ENCODE data around the gene C17orf100. TPM values are rescaled to one million over a fixed set of nuclear protein-coding genes. Genes with fewer than 3 reads are reported as not detected.
"Not testable (repeated sequence)": the region's sequence is repeated elsewhere in the genome, so short reads cannot be mapped to it uniquely, and the experiment has no call there.

Gene C17orf100
- total RNA-seq, 2 experiments from 2014 or later: 0.69 to 0.70 TPM

DNA sequence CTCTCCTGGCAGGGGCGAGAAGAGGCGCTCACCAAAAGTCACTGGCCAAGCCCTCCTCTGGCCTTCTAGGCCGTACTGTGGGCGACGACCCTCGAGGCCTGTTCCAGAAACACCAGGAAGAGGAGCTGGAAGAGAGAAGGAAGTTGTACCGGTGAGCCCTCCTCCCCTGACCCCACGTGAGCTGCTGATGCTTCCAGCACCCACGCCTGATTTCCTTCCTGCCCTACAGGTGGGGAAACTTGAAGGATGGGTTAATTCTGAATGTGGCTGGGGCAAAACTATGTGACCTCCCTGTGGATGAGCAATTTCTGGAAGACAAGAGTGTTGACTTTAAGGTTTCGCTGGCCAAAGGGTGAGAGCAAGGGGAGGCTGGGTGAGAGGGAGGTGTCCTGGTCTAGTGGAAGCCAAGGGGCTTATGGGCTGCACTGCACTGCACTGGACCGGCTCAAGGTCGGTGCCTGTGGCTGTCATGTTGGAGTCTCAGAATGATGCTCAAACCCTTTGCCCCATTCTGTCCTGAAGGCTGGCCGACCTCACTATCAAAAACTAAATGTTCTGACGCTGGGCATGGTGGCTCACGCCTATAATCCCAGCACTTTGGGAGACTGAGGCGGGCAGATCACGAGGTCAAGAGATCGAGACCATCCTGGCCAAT lies 6.2 kb downstream of the C17orf100 start:
- Histone ChIP-seq H3K4me1 (ENCODE audit: insufficient read depth, low read length) (peaks cover 34% of the 10 kb centered on the region), H3K27ac (ENCODE audit: low read depth in 1 of 2, low read length in 2 of 2) (peak overlapping the region; percentile 36 to 53), H3K4me3 (ENCODE audit: low read length) (peak overlapping the region; percentile 66), H3K36me3 (ENCODE audit: insufficient read depth, low read length) (peaks cover 4% of the 10 kb centered on the region), H3K9me3 (ENCODE audit: control insufficient read depth in 1 of 2, insufficient read depth in 1 of 2, low read length in 2 of 2) (no peaks in the 10 kb centered on the region), H3K27me3 (ENCODE audit: control insufficient read depth in 1 of 2, insufficient read depth in 2 of 2, low read length in 2 of 2) (peaks cover 0 to 4% of the 10 kb centered on the region in 2 experiments)
- ATAC-seq (ENCODE audit: poor library complexity) (no peak), DNase-seq (no peak)
- TF ChIP-seq, protein P1, sequence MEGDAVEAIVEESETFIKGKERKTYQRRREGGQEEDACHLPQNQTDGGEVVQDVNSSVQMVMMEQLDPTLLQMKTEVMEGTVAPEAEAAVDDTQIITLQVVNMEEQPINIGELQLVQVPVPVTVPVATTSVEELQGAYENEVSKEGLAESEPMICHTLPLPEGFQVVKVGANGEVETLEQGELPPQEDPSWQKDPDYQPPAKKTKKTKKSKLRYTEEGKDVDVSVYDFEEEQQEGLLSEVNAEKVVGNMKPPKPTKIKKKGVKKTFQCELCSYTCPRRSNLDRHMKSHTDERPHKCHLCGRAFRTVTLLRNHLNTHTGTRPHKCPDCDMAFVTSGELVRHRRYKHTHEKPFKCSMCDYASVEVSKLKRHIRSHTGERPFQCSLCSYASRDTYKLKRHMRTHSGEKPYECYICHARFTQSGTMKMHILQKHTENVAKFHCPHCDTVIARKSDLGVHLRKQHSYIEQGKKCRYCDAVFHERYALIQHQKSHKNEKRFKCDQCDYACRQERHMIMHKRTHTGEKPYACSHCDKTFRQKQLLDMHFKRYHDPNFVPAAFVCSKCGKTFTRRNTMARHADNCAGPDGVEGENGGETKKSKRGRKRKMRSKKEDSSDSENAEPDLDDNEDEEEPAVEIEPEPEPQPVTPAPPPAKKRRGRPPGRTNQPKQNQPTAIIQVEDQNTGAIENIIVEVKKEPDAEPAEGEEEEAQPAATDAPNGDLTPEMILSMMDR (IDR thresholded peaks at IDR 0.05): no peak
- Mint-ChIP-seq H3K27me3 (no peaks in the 10 kb centered on the region), H3K4me3 (peak overlapping the region; percentile 97), H3K36me3 (ENCODE audit: low read depth) (peaks cover 14% of the 10 kb centered on the region), H3K27ac (peak overlapping the region; percentile 96), H3K9me3 (no peaks in the 10 kb centered on the region), H3K4me1 (ENCODE audit: low read depth) (peaks cover 48% of the 10 kb centered on the region)
- POLR2A ChIA-PET: interaction anchor here (1.0 to 1.1 kb wide), 2 partner anchors 17 to 1737 kb away, joined by 3 to 13 read pairs; partner anchors contain the start of genes KIAA0753 and TXNDC17
- CTCF ChIA-PET: no interaction called here
- intact Hi-C loops (cut with DNase I, micrococcal nuclease): no loop called here

DNA sequence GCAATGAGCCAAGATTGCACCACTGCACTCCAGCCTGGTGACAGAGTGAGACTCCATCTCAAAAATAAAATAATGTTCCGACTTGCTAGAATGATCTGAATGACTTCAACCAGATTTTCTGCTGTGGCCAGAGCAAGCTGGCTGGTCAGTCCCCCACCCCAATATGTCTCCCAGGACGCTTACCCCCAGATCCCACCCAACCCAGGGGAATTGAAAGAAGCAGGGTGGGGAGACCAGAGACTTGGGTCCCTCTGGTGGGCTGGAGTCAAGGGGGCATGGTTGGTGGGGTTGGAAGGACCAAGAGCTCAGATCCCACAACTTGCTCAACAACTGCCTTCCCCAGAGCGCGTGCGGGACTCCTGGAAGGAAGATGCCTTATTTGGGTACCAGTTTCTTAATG lies 6.8 kb downstream of the C17orf100 start:
- H3K27me3 ChIP-seq (ENCODE audit: control insufficient read depth in 1 of 2, insufficient read depth in 2 of 2, low read length in 2 of 2); H3K27me3 Mint-ChIP-seq; POLR2A ChIA-PET; CTCF ChIA-PET; DNase-seq; ATAC-seq (ENCODE audit: poor library complexity); H3K36me3 ChIP-seq (ENCODE audit: insufficient read depth, low read length); H3K9me3 ChIP-seq (ENCODE audit: control insufficient read depth in 1 of 2, insufficient read depth in 1 of 2, low read length in 2 of 2); H3K27ac ChIP-seq (ENCODE audit: low read depth in 1 of 2, low read length in 2 of 2); H3K9me3 Mint-ChIP-seq; intact Hi-C loops (cut with DNase I, micrococcal nuclease); H3K4me3 ChIP-seq (ENCODE audit: low read length): not testable (repeated sequence)
- Mint-ChIP-seq H3K4me1 (ENCODE audit: low read depth) (peaks cover 41% of the 10 kb centered on the region), H3K27ac (peak overlapping the region; percentile 96), H3K4me3 (peak overlapping the region; percentile 97), H3K36me3 (ENCODE audit: low read depth) (peaks cover 14% of the 10 kb centered on the region)
- H3K4me1 ChIP-seq (ENCODE audit: insufficient read depth, low read length): peaks cover 34% of the 10 kb centered on the region

DNA sequence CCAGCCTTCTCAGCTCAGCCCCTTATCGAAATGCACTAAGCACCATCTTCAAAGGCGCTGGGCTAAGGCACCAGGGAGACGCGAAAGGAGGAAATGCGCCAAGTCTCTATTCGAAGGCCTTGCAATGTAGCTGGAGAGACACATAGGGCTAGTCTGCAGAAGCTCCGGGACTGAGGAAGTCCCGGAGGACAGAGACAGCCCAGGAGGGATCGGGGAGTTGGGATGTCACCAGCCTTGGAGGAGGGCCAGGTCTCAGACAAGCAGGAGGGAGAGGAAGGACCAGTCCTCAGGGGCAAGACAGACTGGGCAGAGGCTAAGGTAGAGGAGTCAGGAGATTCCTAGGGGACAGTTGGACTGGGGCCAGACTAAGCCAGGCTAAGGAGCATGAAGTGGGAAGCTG lies 8.5 kb downstream of the C17orf100 start:
- H3K4me3 Mint-ChIP-seq: peak overlapping the region; percentile 69
- CTCF ChIA-PET: no interaction called here

More for the DNA sequence above, 8.5 kb downstream of the C17orf100 start:
- no peaks in the 10 kb centered on the region for H3K27me3 ChIP-seq (ENCODE audit: control insufficient read depth in 1 of 2, insufficient read depth in 2 of 2, low read length in 2 of 2)
- Mint-ChIP-seq H3K9me3 (no peaks in the 10 kb centered on the region), H3K4me1 (ENCODE audit: low read depth) (peaks cover 29% of the 10 kb centered on the region), H3K36me3 (ENCODE audit: low read depth) (peaks cover 14% of the 10 kb centered on the region), H3K27me3 (no peaks in the 10 kb centered on the region), H3K27ac (no peak overlapping the region)
- DNase-seq: no peak
- no peaks in the 10 kb centered on the region for H3K9me3 ChIP-seq (ENCODE audit: control insufficient read depth in 1 of 2, insufficient read depth in 1 of 2, low read length in 2 of 2)
- POLR2A ChIA-PET: interaction anchor here (1.4 kb wide), 1 partner anchor 9 kb away, joined by 3 read pairs; the partner anchor contains the start of genes C17orf100 and MED31
- H3K4me1 ChIP-seq (ENCODE audit: insufficient read depth, low read length): peaks cover 28% of the 10 kb centered on the region
- H3K4me3 ChIP-seq (ENCODE audit: low read length): no peak overlapping the region
- TF ChIP-seq, protein P1 (IDR thresholded peaks at IDR 0.05): no peak
- H3K27ac ChIP-seq (ENCODE audit: low read depth in 1 of 2, low read length in 2 of 2): no peak overlapping the region
- intact Hi-C loops (cut with DNase I, micrococcal nuclease): loop anchor here in 1 of 2 experiments (10.0 kb wide), 1 partner anchor 255 kb away; no protein-coding TSS in a partner anchor
- ATAC-seq (ENCODE audit: poor library complexity): no peak
- peaks cover 4% of the 10 kb centered on the region for H3K36me3 ChIP-seq (ENCODE audit: insufficient read depth, low read length)
